Stomach (tissue), 9 donors: Measurements from ENCODE around the gene PPP1R3E. TPM values are rescaled to one million over a fixed set of nuclear protein-coding genes. Genes with fewer than 3 reads are reported as not detected.
"Not testable (repeated sequence)": the region's sequence is repeated elsewhere in the genome, so short reads cannot be mapped to it uniquely, and the experiment has no call there.

Experiments
- DNase-seq, 2 donors: peaks; one replicate each; pipeline versions ENCODE4 v3.0.0 to v3.0.0-alpha.2; 2013 to 2019
- H3K27ac ChIP-seq, 5 donors: fragments of 200-600 bp in 4 of 5; sonication (generic) in 4 of 5; one replicate each; pipeline ENCODE4 v1.5.1; 2013 to 2019; ENCODE audit warnings: mild to moderate bottlenecking in 1 of 5, moderate library complexity in 1 of 5
- H3K27me3 ChIP-seq, 3 donors: fragments of 200-600 bp; sonication (generic); one replicate each; pipeline ENCODE4 v1.5.1; 2017 to 2019; ENCODE audit warnings: mixed run types in 1 of 3
- H3K36me3 ChIP-seq, 4 donors: fragments of 200-600 bp; sonication (generic); 1 replicate in 3 of 4; 2 replicates in 1 of 4; pipeline ENCODE4 v1.5.1; 2016 to 2019
- H3K4me1 ChIP-seq, 4 donors: fragments of 200-600 bp; sonication (generic); one replicate each; pipeline ENCODE4 v1.5.1; 2016 to 2019
- H3K4me3 ChIP-seq, 4 donors: fragments of 200-600 bp; sonication (generic) in 3 of 4; one replicate each; pipeline ENCODE4 v1.5.1; 2016 to 2019; ENCODE audit warnings: mild to moderate bottlenecking in 1 of 4
- H3K9me3 ChIP-seq, 4 donors: fragments of 200-600 bp; sonication (generic); one replicate each; pipeline ENCODE4 v1.5.1; 2016 to 2019
- CTCF ChIP-seq, 7 experiments: fragments of 450-650 bp in 4 of 7; fragments of 200-600 bp in 3 of 7; sonication (generic) in 3 of 7; IDR thresholded peaks; one replicate each; pipeline ENCODE4 v1.5.1; 2016 to 2019; ENCODE audit warnings: antibody characterized with exemption in 7 of 7, control low read depth in 2 of 7, mild to moderate bottlenecking in 1 of 7
- EP300 ChIP-seq: sonication (generic); formaldehyde crosslinking; IDR thresholded peaks from one replicate; pipeline ENCODE4 v1.6.1; 2017; ENCODE audit warnings: antibody characterized with exemption
- POLR2A ChIP-seq, 4 donors: fragments of 450-650 bp; IDR thresholded peaks; one replicate each; pipeline ENCODE4 v1.6.1; 2016; ENCODE audit warnings: antibody characterized with exemption in 4 of 4, control low read depth in 2 of 4, mild to moderate bottlenecking in 1 of 4, moderate library complexity in 1 of 4
- POLR2AphosphoS5 ChIP-seq, 3 donors: sonication (generic); formaldehyde crosslinking; IDR thresholded peaks; one replicate each; pipeline ENCODE4 v1.6.1; 2016; ENCODE audit warnings: antibody characterized with exemption in 3 of 3
- WGBS, 5 donors: extraction: QIAGEN DNeasy Blood & Tissue Kit in 3 of 5; methylation state at CpG; one replicate each; pipeline versions ENCODE4 v1.1.5 to v1.1.7; 2013 to 2018; 5-methylcytosine and 5-hydroxymethylcytosine counted together
- intact Hi-C: fragments of 100-400 bp; cut with DNase I; formaldehyde crosslinking; loops from one replicate; pipeline ENCODE4 v1.15.1; 2023; ENCODE audit warnings: low total_unique reads
- polyA plus RNA-seq, 3 donors: library from polyadenylated mRNA; stranded (reverse); fragments of 200-250 nt; gene quantifications; one replicate each; pipeline ENCODE4 v1.2.3, GENCODE V29; 2013
- total RNA-seq, 5 donors: library from RNA; depleted of rRNA; stranded (reverse); fragments of >200 nt; gene quantifications; one replicate each; pipeline versions ENCODE4 v1.1.0 to v1.2.3, GENCODE V29; 2014 to 2016
- donor health status: healthy with polysubstance abuse.
- donor health status: Bipolar disorder and iron deficiency.
- donor health status: healthy.

Gene PPP1R3E
- total and polyA plus RNA-seq, 8 donors, result 1.7 to 17.6 (median 11.5) TPM

- Histone ChIP-seq H3K4me1 (peaks cover 11 to 38% (median 27%) of the 10 kb centered on the region in 4 donors), H3K27ac (no peak overlapping the region), H3K27me3 (no peaks in the 10 kb centered on the region), H3K36me3 (peaks cover 27 to 40% (median 37%) of the 10 kb centered on the region in 4 donors), H3K4me3 (no peak overlapping the region), H3K9me3 (no peaks in the 10 kb centered on the region)
- 67 to 80% (median 73%) methylated on average over 13 of the region's 13 CpGs for WGBS, 5 donors
- intact Hi-C loops, result loop anchor here (10.0 kb wide), 2 partner anchors 138 to 238 kb away; partner anchors contain the start of genes AP1G2 and NGDN
- TF ChIP-seq POLR2A (IDR thresholded peaks at IDR 0.05) (no peak), POLR2AphosphoS5 (IDR thresholded peaks at IDR 0.05) (no peak), EP300 (no peak), CTCF (IDR thresholded peaks at IDR 0.05) (no peak)
- DNase-seq, result no peak
Measured at GRCh38 chr14:23326491-23327332, 24.1 kb upstream of the PPP1R3E start.

DNA sequence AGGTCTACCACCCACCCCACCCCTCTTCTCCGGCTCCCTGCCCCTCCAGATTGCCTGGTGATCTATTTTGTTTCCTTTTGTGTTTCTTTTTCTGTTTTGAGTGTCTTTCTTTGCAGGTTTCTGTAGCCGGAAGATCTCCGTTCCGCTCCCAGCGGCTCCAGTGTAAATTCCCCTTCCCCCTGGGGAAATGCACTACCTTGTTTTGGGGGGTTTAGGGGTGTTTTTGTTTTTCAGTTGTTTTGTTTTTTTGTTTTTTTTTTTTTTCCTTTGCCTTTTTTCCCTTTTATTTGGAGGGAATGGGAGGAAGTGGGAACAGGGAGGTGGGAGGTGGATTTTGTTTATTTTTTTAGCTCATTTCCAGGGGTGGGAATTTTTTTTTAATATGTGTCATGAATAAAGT is 23.1 kb upstream of the PPP1R3E start:
- H3K27ac ChIP-seq, H3K9me3 ChIP-seq, H3K4me3 ChIP-seq, H3K27me3 ChIP-seq, DNase-seq: not testable (repeated sequence)
- 90 to 98% (median 93%) methylated on average over 5 of the region's 5 CpGs for WGBS, 5 donors
- H3K36me3 ChIP-seq, result peaks cover 27 to 40% (median 37%) of the 10 kb centered on the region in 4 donors
- H3K4me1 ChIP-seq, result peaks cover 11 to 38% (median 27%) of the 10 kb centered on the region in 4 donors
- intact Hi-C loops, result loop anchor here (10.0 kb wide), 2 partner anchors 139 to 239 kb away; partner anchors contain the start of genes AP1G2 and NGDN

- TF ChIP-seq EP300 (no peak), POLR2A (IDR thresholded peaks at IDR 0.05) (no peak), POLR2AphosphoS5 (IDR thresholded peaks at IDR 0.05) (no peak), CTCF (IDR thresholded peaks at IDR 0.05) (no peak)
- no peak for DNase-seq
- H3K36me3 ChIP-seq, result peaks cover 27 to 40% (median 37%) of the 10 kb centered on the region in 4 donors
- H3K9me3 ChIP-seq, result no peaks in the 10 kb centered on the region
- no peak overlapping the region for H3K4me3 ChIP-seq
- H3K27ac ChIP-seq, result no peak overlapping the region
- no peaks in the 10 kb centered on the region for H3K27me3 ChIP-seq
- H3K4me1 ChIP-seq, result peaks cover 18 to 45% (median 33%) of the 10 kb centered on the region in 4 donors
- WGBS, 5 donors, result 81 to 91% (median 84%) methylated on average over 7 of the region's 7 CpGs
- intact Hi-C loops, result loop anchor here (10.0 kb wide), 2 partner anchors 140 to 240 kb away; partner anchors contain the start of genes AP1G2 and NGDN
Measured at GRCh38 chr14:23324993-23325392, 22.3 kb upstream of the PPP1R3E start.

DNA sequence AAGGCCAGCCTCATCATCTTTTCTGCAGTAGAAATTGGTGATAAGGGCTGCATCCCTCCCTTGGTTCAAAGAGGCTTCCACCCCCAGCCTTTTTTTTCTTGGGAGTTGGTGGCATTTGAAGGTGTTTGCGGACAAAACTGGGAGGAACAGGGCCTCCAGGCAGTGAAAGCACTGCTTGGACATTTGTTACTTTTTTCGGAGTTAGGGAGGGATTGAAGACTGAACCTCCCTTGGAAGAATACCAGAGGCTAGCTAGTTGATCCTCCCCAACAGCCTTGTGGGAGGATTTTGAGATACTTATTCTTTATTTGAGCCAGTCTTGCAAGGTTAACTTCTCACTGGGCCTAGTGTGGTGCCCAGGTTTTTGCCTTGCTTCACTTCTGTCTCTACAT is 21.8 kb upstream of the PPP1R3E start:
- DNase-seq, result no peak
- intact Hi-C loops, result loop anchor here (10.0 kb wide), 2 partner anchors 140 to 240 kb away; partner anchors contain the start of genes AP1G2 and NGDN
- Histone ChIP-seq H3K27ac (no peak overlapping the region), H3K9me3 (no peaks in the 10 kb centered on the region), H3K4me3 (no peak overlapping the region), H3K36me3 (peaks cover 27 to 40% (median 37%) of the 10 kb centered on the region in 4 donors), H3K4me1 (peaks cover 19 to 47% (median 34%) of the 10 kb centered on the region in 4 donors), H3K27me3 (no peaks in the 10 kb centered on the region)
- no peak for TF ChIP-seq EP300
- no peak for TF ChIP-seq CTCF (IDR thresholded peaks at IDR 0.05)
- TF ChIP-seq POLR2A (IDR thresholded peaks at IDR 0.05), result no peak
- TF ChIP-seq POLR2AphosphoS5 (IDR thresholded peaks at IDR 0.05), result no peak
- WGBS, 5 donors, result 85 to 100% (median 91%) methylated on average over 1 to 2 of the region's 2 CpGs
